K562 treated with DMSO at 1 percent for 12 hours (cell line): Measurements from ENCODE around the gene CHRNB4. TPM values are rescaled to one million over a fixed set of nuclear protein-coding genes. Genes with fewer than 3 reads are reported as not detected.

ENCODE experiments used
- total RNA-seq: library from RNA; unstranded; fragments of 300-600 nt; gene quantifications from 2 replicates; pipeline ENCODE4 v1.2.3, GENCODE V29; 2022; ENCODE audit not compliant: insufficient read depth

Gene CHRNB4, protein sequence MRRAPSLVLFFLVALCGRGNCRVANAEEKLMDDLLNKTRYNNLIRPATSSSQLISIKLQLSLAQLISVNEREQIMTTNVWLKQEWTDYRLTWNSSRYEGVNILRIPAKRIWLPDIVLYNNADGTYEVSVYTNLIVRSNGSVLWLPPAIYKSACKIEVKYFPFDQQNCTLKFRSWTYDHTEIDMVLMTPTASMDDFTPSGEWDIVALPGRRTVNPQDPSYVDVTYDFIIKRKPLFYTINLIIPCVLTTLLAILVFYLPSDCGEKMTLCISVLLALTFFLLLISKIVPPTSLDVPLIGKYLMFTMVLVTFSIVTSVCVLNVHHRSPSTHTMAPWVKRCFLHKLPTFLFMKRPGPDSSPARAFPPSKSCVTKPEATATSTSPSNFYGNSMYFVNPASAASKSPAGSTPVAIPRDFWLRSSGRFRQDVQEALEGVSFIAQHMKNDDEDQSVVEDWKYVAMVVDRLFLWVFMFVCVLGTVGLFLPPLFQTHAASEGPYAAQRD
- not detected in 2 replicates for total RNA-seq

GRCh38 chr15:78641102-78641748, at the start of gene CHRNB4:
TSS of gene CHRNB4 (minus strand) at chr15:78641210. CDS start at chr15:78641133, 77 bp downstream.

DNA sequence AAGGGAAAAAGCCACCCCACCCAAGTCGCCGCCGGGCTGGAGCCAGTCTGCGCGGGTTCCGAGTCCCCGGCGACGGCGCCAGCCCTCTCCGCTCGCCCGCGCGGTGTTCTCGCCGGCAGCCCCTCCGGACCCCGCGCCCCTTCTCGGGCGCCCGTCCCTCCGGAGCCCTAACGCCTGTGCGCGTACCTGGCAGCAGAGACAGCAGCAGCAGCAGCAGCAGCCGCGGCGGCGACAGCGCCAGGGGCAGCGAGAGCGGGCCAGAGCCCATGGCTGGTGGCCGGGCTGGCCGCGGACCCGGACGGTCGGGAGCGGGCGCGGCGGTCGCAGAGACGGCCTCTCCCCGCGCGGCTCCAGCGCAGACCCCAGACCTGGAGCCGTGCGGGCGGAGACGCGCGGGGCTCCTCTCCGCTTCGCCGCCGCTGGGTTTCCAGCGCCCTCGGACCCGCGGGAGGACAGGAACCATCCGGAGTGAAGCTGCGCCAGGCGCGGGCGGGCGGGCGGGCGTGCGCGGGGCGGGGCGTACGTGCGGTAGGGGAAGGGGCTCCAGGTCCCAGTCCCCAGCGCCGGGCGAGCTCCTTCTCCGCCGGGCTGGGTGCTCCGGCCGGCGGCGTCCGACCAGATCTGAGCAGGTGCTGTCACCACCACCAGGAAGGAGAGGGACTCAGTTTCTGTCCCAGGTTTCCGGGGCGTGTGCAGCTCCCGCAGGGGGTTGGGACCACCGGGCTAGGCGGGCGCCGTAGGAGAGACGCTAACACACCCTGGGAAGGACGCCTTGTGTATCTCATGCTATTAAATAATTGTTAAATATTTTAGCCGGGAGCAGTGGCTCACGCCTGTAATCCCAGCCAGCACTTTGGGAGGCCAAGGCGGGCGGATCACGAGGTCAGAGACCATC, 20.2 kb downstream of the CHRNB4 start, which contains the start of gene CHRNA3:
TSS of gene CHRNA3 (minus strand) at position 470 of the 895 bp plus-strand sequence. CDS start at position 268, 202 bp downstream.

Other genes starting within 250 kb of the CHRNB4 start
- gene IREB2, start 203.0 kb downstream of the CHRNB4 start, total RNA-seq = 5.8 and 25.1 TPM in 2 replicates
- gene HYKK, start 133.6 kb downstream of the CHRNB4 start, total RNA-seq = 4.2 and 5.8 TPM in 2 replicates
- gene PSMA4, start 100.8 kb downstream of the CHRNB4 start, total RNA-seq = 407 and 499 TPM in 2 replicates
- 2.1 and 3.1 TPM in 2 replicates for gene CHRNA5, start 75.7 kb downstream of the CHRNB4 start, total RNA-seq
- not detected in 2 replicates for gene CHRNA3, start 20.2 kb downstream of the CHRNB4 start, total RNA-seq
- not detected in 2 replicates for gene ADAMTS7, start 170.3 kb upstream of the CHRNB4 start, total RNA-seq
- 182 and 258 TPM in 2 replicates for gene MORF4L1, start 231.7 kb upstream of the CHRNB4 start, total RNA-seq